CD4-positive, alpha-beta T cell (primary cell): ENCODE results near the gene SLC16A12. TPM values are rescaled to one million over a fixed set of nuclear protein-coding genes. Genes with fewer than 3 reads are reported as not detected.

ENCODE experiments used
- ATAC-seq: fragments of 200-7000 bp; cut with Tn5 transposase; one replicate; pipeline ENCODE4 v1.10.0; 2022; ENCODE audit warnings: mild to moderate bottlenecking; ENCODE audit not compliant: poor library complexity
- CTCF ChIA-PET: fragments of 350-600 bp; sonication (Branson Sonifier 250); formaldehyde crosslinking; loops from one replicate; lab custom pipeline; 2021; ENCODE audit warnings: antibody characterized with exemption, inconsistent platforms; lab: Charles Lee
- POLR2A ChIA-PET: fragments of 350-600 bp; sonication (Branson Sonifier 250); formaldehyde crosslinking; loops from one replicate; lab custom pipeline; 2021; ENCODE audit warnings: antibody characterized with exemption, inconsistent platforms; lab: Charles Lee
- DNase-seq, 14 experiments: peaks; one replicate each; pipeline ENCODE4 v3.0.0-alpha.2; 2013 to 2020; ENCODE audit warnings: mixed read lengths in 2 of 14
- H3K27ac ChIP-seq, 2 donors: one replicate each; pipeline versions ENCODE4 v1.5.1 to v1.7.0; 2013; ENCODE audit warnings: low read length in 2 of 2, low read depth in 1 of 2, mild to moderate bottlenecking in 1 of 2
- H3K27me3 ChIP-seq, 2 experiments: 1 replicate in 1 of 2; 2 replicates in 1 of 2; pipeline versions ENCODE4 v1.6.1 to v1.7.0; 2013; ENCODE audit warnings: low read length in 2 of 2, control low read depth in 1 of 2, mild to moderate bottlenecking in 1 of 2, moderate library complexity in 1 of 2; ENCODE audit not compliant: insufficient read depth in 2 of 2, control insufficient read depth in 1 of 2
- H3K36me3 ChIP-seq: one replicate; pipeline ENCODE4 v1.6.1; 2013; ENCODE audit warnings: low read length, control low read depth; ENCODE audit not compliant: insufficient read depth
- H3K4me1 ChIP-seq: one replicate; pipeline ENCODE4 v1.6.1; 2013; ENCODE audit warnings: low read length, control low read depth; ENCODE audit not compliant: insufficient read depth
- H3K4me3 ChIP-seq: one replicate; pipeline ENCODE4 v1.5.1; 2013; ENCODE audit warnings: mild to moderate bottlenecking, low read length, moderate library complexity
- H3K9me3 ChIP-seq, 2 experiments: 1 replicate in 1 of 2; 2 replicates in 1 of 2; pipeline versions ENCODE4 v1.6.1 to v1.7.0; 2013; ENCODE audit warnings: low read length in 2 of 2, mild to moderate bottlenecking in 2 of 2, control low read depth in 1 of 2, moderate library complexity in 1 of 2; ENCODE audit not compliant: control insufficient read depth in 1 of 2, insufficient read depth in 1 of 2
- H3K27ac Mint-ChIP-seq: one replicate; pipeline ENCODE4 v1.8.0; 2020; ENCODE audit warnings: mixed read lengths
- H3K27me3 Mint-ChIP-seq: one replicate; pipeline ENCODE4 v1.8.0; 2021; ENCODE audit warnings: mixed read lengths
- H3K36me3 Mint-ChIP-seq: one replicate; pipeline ENCODE4 v1.8.0; 2021; ENCODE audit warnings: low read depth, mixed read lengths
- H3K4me1 Mint-ChIP-seq: one replicate; pipeline ENCODE4 v1.8.0; 2021; ENCODE audit warnings: low read depth, mixed read lengths
- H3K4me3 Mint-ChIP-seq: one replicate; pipeline ENCODE4 v1.8.0; 2020; ENCODE audit warnings: mild to moderate bottlenecking, mixed read lengths
- H3K9me3 Mint-ChIP-seq: one replicate; pipeline ENCODE4 v1.8.0; 2020; ENCODE audit warnings: mixed read lengths
- CTCF ChIP-seq: fragments of 200-600 bp; IDR thresholded peaks from one replicate; pipeline ENCODE4 v1.8.0; 2022; ENCODE audit warnings: antibody characterized with exemption, mild to moderate bottlenecking
- intact Hi-C, 2 experiments: fragments of 100-400 bp; cut with DNase I in 1 of 2; cut with micrococcal nuclease in 1 of 2; formaldehyde crosslinking; loops; one replicate each; pipeline versions ENCODE4 v1.15.1 to v1.9.0; 2023 to 2025; cut with DNase I, micrococcal nuclease
- polyA plus RNA-seq, 2 donors: library from polyadenylated mRNA; unstranded; fragments of 120-200 nt; gene quantifications; one replicate each; pipeline ENCODE4 v1.2.1, GENCODE V29; 2013
- total RNA-seq, 174 experiments: library from RNA in 2 of 174; stranded (reverse) in 2 of 174; gene quantifications; one replicate each; pipeline ENCODE4 v1.2.3 and lab custom pipeline; 2021 to 2026

SLC16A12 gene
- total RNA-seq (not detected), total RNA-seq (lab: John Stamatoyannopoulos, UW) (0 to 0.11 (median 0) reads per million in 172 experiments)
- 0.01 TPM for polyA plus RNA-seq (2013, experiment 1 of 2)
- 0.01 TPM for polyA plus RNA-seq (2013, experiment 2 of 2)

GRCh38 chr10:89535171-89536012, at the start of gene SLC16A12:
Gene SLC16A12 (minus strand): TSS chr10:89535594. CDS start chr10:89462578, 73,016 bp downstream.
- Histone ChIP-seq H3K4me1 (peaks cover 8% of the 10 kb centered on the region), H3K27ac (no peak within 1 kb of the TSS), H3K36me3 (no peaks in the 10 kb centered on the region), H3K4me3 (no peak within 1 kb of the TSS), H3K27me3 (peaks cover 24 to 28% of the 10 kb centered on the region in 2 experiments), H3K9me3 (peaks cover 0 to 4% of the 10 kb centered on the region in 2 experiments)
- Mint-ChIP-seq H3K9me3 (no peaks in the 10 kb centered on the region), H3K4me1 (peaks cover 9% of the 10 kb centered on the region), H3K4me3 (no peak within 1 kb of the TSS), H3K36me3 (no peaks in the 10 kb centered on the region), H3K27me3 (peaks cover 81% of the 10 kb centered on the region), H3K27ac (no peak within 1 kb of the TSS)
- ChIA-PET CTCF (no interaction called here), POLR2A (no interaction called here)
- no peak for ATAC-seq
- intact Hi-C loops, result no loop called here
- TF ChIP-seq CTCF, result no peak
- DNase-seq, result peak in 1 of 14 experiments; percentile 2

- Histone ChIP-seq H3K27me3 (no peaks in the 10 kb centered on the region), H3K4me3 (no peak overlapping the region), H3K36me3 (no peaks in the 10 kb centered on the region), H3K9me3 (no peaks in the 10 kb centered on the region), H3K4me1 (no peaks in the 10 kb centered on the region), H3K27ac (no peak overlapping the region)
- no peak for TF ChIP-seq CTCF
- POLR2A ChIA-PET, result no interaction called here
- Mint-ChIP-seq H3K36me3 (no peaks in the 10 kb centered on the region), H3K27me3 (no peaks in the 10 kb centered on the region), H3K4me3 (no peak overlapping the region), H3K9me3 (no peaks in the 10 kb centered on the region), H3K27ac (no peak overlapping the region), H3K4me1 (no peaks in the 10 kb centered on the region)
- CTCF ChIA-PET, result no interaction called here
- ATAC-seq, result no peak
- intact Hi-C loops, result no loop called here
- DNase-seq, result no peak
Measured at GRCh38 chr10:89582022-89582421, 46.6 kb upstream of the SLC16A12 start.

GRCh38 chr10:89580243-89580642, 44.8 kb upstream of the SLC16A12 start:
- Histone ChIP-seq H3K27ac (no peak overlapping the region), H3K9me3 (no peaks in the 10 kb centered on the region), H3K4me1 (no peaks in the 10 kb centered on the region), H3K27me3 (no peaks in the 10 kb centered on the region), H3K36me3 (no peaks in the 10 kb centered on the region), H3K4me3 (no peak overlapping the region)
- TF ChIP-seq CTCF, result no peak
- Mint-ChIP-seq H3K4me1 (no peaks in the 10 kb centered on the region), H3K27me3 (no peaks in the 10 kb centered on the region), H3K9me3 (no peaks in the 10 kb centered on the region), H3K27ac (no peak overlapping the region), H3K4me3 (no peak overlapping the region), H3K36me3 (no peaks in the 10 kb centered on the region)
- intact Hi-C loops, result no loop called here
- ATAC-seq, result no peak
- ChIA-PET POLR2A (no interaction called here), CTCF (interaction anchor here (1.1 to 1.4 kb wide), 2 partner anchors 9 kb away, joined by 3 read pairs; no protein-coding TSS in a partner anchor)
- no peak for DNase-seq
